HG02642 (cell line): ENCODE measurements around the gene ERICH2.
A peak's percentile ranks its signal among the peaks of the same experiment; 100 is the strongest.
"Not testable (repeated sequence)": the region's sequence is repeated elsewhere in the genome, so short reads cannot be mapped to it uniquely, and the experiment has no call there.

Experiments used
- ATAC-seq: cut with Tn5 transposase; IDR thresholded peaks from one replicate; pipeline ENCODE4 v1.9.1; 2021; ENCODE audit warnings: mild to moderate bottlenecking; ENCODE audit not compliant: unreplicated experiment, poor library complexity

Gene ERICH2

GRCh38 chr2:170770008-170770605, at the start of gene ERICH2:
TSS of gene ERICH2 (plus strand) at chr2:170770378. CDS start at chr2:170770682, 304 bp downstream.
- ATAC-seq = peak; percentile 47

DNA sequence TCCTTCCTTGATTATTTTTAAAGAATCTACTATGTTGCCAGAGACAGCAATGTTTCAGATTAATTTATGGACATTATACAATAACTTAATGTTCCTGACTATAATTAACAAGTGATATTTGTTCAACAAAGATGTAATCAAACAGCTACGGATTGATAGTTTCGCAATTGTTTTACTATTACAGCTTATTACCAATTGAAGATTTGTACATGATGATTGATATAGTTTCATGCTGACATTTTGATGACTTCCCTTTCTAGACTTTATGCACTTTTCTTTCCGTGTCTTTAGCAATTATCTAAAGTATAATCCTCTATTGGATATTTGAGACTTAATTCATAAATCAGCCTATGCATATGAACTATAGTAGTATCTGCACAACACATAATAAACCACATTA, 48.5 kb upstream of the ERICH2 start:
- ATAC-seq = no peak

DNA sequence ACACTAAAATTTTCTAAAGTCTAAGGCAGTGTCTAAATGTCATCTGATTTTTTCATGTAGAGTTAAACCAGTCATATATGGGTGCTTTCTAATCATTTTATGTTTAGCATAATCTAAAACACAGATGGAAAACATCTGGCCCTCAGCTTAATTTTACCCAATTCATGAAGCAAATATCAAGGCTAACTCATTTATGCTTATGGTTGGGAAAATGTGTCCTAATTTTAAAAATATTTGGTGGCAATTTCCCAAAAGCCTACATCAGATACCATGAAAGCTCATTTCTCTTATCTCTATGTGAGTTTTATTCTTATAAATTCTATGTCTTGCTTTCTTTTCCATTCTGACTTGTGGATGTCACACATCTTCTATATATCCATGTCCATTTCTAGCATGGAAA, 47.9 kb upstream of the ERICH2 start:
- ATAC-seq = no peak

GRCh38 chr2:170723446-170723958, 46.7 kb upstream of the ERICH2 start:
- ATAC-seq = no peak

GRCh38 chr2:170733798-170734600, 36.2 kb upstream of the ERICH2 start:
- no peak for ATAC-seq

GRCh38 chr2:170734601-170735000, 35.6 kb upstream of the ERICH2 start:
- ATAC-seq = not testable (repeated sequence)

DNA sequence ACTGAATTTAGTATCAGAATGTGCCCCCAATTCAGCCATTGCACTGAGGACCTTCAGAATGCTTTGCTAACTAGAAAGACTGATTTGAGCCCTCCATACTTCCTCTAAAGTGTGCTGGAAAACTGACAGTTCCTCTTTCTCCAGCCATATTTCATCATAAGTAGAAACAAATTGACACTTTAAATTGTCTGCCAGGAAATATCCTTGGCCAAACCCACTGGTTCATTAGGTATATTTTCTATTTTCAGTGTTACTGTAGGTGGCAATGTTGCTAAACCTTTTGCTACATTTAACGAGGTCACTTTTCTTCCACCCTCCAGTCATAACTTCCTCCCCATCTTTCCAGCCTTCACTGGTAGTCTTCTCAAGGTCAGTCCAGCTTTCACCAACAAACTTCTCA, 33.5 kb upstream of the ERICH2 start:
- ATAC-seq = no peak

DNA sequence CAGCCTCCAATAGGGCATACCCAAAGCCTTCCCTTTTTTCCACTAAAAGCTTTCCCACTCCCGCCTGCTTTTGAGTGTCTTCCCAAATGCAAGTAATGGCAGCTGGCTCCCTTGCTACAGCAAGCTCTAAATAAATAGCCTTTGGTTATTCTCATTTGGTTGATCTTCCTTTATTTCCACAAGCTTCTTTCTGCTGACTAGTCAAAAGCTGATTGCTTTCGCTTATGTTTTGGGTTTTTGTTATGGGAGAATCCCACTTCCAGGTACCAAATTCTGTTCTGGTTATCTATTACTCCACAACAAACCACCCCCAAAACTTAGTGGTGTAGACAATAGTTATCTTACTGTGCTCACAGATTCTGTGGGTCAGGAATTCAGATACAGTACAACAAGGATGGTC, 32.8 kb upstream of the ERICH2 start:
- ATAC-seq = no peak

DNA sequence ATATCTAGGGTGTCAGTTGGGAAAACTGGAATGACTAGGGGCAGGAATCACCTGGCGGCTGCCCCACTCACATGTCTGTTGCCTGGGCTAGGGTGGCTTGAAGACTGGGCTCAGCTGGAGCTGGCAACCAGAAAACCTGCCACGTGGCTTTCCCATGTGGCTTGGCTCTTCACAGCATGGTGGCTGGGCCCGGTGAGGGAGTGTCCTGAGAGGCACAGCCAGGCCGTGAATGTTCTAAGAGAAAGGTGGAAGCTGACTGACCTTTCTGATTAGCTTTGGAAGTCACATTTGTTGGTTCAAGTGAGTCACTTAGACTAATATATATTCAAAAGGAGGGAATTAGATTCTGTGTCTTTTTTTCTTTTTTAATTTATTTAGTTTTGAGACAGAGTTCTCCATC, 32.4 kb upstream of the ERICH2 start:
- no peak for ATAC-seq

DNA sequence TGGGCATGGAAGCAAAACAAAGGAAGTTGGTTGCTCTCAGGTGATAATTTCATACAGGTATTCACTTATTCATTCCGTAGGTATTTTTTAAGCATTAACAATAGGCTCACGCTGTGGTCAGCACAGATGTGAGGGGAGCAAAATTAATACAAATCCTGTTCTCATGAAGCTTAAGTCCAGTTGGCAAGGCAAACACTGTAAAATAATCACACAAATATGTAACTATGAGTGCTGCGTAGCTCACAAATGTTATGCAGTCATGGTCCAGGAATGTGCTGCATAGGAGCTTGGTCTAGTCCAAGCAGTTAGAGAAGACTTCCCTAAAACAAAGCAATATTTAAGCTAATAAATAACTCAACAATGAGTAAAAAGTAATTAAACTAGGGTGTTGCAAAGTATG, 31.1 kb upstream of the ERICH2 start:
- ATAC-seq = no peak

DNA sequence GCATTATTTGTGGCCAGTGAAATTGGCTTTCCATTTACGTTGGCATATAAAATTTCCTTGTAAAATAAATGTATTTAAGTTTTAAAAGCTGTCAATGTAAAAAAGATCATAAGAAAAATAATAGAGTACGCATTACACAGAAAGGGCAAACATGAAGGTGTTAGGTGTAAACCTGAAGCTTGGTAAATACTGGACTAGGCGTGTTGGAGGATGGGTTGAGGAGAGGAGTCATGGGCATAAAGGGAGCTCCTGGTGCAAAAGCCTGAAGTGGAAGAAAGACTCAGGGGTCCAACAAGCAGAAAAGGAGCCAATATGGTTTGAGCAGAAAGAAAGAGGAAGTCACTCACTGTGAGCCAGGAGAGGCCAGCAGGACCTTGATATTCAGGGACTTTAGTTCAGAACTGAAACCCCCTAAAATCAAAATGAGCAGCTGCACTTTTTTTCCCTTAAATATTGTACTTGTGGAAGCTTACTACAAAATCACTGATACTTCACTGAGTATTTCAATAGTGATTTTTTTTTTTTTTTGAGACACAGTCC, 30.6 kb upstream of the ERICH2 start:
- ATAC-seq = no peak

DNA sequence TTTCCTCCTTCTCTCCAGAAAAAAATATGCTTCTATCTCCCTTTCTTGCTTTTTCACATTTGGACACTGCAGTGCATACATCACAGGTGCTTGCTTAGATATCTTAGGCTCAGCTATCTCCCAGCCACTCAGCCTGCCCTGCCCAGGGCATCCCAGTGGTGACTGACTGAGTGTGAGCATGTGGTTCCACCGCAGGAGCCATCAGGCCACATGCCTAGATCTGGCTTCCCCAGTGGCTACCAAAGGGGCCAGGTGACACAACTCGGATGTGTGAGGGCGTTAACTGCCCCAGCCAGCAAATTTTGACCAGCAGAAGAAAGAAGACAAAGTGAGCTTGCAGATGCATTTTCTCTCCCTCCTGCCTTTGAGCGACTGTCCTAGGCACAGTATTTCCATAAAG, 29.5 kb upstream of the ERICH2 start:
- no peak for ATAC-seq

- ATAC-seq = no peak
Measured at GRCh38 chr2:170742000-170742399, 28.2 kb upstream of the ERICH2 start.

- no peak for ATAC-seq
Measured at GRCh38 chr2:170742896-170743529, 27.2 kb upstream of the ERICH2 start.

DNA sequence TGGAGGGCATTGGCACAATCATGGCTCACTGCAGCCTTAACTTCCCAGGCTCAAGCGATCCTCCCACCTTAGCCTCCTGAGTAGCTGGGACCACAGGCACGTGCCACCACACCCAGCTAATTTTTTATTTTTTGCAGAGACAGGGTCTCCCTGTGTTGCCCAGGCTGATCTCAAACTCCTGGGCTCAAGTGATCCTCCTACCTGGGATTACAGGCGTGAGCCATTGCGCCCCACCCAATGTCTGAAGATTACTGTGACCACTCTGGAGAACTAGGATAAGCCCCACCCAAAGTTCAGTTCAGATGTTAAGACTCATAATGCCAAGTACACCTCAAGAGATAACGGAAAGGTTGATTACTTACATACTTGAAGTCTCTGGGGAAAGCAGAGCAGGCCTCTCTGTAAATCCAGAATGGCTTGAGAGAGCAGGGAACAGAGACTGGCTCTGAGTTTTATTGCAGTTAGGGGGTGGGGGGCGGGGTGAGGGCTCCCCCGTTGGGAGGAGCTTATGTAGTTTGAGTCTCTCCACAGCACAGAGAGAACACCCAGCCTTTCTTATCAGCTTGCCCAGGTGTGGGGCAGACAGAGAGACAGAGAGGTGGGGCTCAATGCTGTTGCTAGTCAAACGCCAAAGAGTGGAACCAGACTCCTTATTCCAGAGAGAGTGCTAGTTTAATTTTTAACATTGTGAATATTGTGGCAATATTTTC, 26.5 kb upstream of the ERICH2 start:
- ATAC-seq = no peak

GRCh38 chr2:170744248-170745002, 25.8 kb upstream of the ERICH2 start:
- ATAC-seq = no peak

DNA sequence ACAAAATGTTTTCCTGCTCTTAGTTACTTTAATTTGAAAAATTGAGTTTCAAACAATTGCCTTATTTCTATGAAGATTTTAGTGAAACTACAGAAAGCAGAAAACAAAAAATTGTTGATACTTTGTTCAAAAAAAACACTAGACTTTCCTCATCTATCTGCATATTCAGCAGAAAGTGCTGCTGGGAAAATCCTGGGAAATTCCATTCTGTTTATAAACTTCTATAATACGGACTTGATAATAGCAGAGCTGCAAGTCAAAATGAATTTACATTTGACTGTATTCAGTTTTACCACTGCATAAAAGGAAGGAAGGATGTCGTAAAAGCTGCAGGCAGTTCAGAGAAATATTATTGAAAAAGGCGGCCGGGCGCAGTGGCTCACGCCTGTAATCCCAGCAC, 24.9 kb upstream of the ERICH2 start:
- no peak for ATAC-seq

DNA sequence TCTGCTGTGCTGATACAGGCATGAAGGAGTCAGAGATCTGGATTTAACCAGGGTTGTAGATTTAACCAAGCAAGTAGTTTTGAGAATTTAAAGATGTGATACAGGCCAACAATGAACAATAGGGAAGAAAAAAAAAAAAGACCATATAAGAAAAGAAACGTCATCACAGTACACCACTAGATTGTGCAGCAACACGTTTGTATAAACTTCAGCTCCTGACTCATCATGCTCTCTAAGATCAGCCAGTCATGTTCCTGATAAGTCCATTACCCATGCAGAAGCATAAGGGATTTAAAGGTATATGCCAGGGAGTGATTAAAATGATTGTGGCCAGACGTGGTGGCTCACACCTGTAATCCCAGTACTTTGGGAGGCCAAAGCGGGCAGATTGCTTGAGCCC, 22.3 kb upstream of the ERICH2 start:
- ATAC-seq = no peak

DNA sequence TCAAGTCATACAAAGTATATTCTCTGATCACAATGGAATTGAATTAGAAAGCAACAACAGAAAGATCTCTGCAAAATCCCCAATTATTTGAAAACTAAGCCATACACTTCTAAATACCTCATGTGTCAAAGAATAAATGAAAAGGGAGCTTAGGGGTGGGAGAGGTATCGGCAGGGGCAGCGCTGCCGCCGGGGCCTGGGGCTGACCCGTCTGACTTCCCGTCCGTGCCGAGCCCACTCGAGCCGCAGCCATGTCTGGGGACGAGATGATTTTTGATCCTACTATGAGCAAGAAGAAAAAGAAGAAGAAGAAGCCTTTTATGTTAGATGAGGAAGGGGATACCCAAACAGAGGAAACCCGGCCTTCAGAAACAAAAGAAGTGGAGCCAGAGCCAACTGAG, 18.6 kb upstream of the ERICH2 start:
- ATAC-seq = not testable (repeated sequence)

- no peak for ATAC-seq
Measured at GRCh38 chr2:170761572-170761971, 8.6 kb upstream of the ERICH2 start.
